A673 (cell line): ENCODE data around the gene STARD3.

Source experiments
- CTCF ChIP-seq: fragments of 300-800, 200-600 bp; sonication (generic); conservative IDR thresholded peaks from 2 replicates; pipeline ENCODE4 v1.5.1; 2017; ENCODE audit warnings: low read depth, mild to moderate bottlenecking, antibody characterized with exemption, low read length, moderate library complexity, mixed read lengths
- EZH2 ChIP-seq: fragments of 200-600 bp; sonication (generic); IDR thresholded peaks from 2 replicates; pipeline ENCODE4 v1.6.1; 2017; ENCODE audit warnings: borderline replicate concordance, low read depth, mild to moderate bottlenecking, mixed read lengths, antibody characterized with exemption, low read length; ENCODE audit not compliant: poor library complexity, severe bottlenecking

DNA sequence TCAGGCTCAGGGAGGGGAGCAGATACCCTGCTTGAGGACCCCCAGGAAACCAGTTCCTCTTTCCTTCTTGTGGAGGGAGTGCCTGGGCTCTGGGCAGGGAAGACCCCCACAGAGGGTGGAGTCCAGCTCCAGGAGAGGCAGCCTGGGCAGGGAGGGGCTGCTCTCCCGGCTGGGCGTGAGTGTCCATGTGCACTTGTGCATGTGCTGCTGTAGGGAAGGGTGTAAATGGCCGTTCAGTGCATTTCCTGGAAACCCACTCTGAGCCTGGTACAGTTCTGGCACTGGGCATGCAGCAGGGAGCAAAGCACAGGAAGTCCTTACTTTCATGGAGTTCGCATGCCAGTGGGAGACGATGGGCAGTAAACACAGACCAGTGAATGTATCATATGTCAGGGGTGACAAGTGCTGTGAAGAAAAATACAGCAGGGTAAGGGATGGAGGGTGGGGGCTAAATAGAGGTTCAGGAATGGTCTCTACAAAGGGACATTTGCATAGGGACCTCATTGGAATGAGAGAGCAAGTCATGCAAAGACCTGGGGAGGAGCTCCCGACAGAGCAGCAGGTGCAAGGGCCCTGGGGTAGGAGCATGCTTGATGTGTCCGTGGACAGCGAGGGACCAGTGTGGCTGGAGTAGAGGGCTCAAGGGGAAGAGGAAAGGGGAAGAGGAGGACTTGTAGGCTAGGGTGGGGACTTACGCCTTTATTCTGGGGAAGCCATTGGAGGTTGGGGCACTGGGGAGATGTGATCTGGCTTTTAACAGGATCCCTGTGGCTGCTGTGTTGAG, 5.5 kb downstream of the STARD3 start:
- TF ChIP-seq CTCF (no peak), EZH2 (no peak)
